K562 (cell line): ENCODE results near the gene SCAF11. TPM values are rescaled to one million over a fixed set of nuclear protein-coding genes. Genes with fewer than 3 reads are reported as not detected.

ENCODE experiments used
- BDP1 ChIP-seq: IDR thresholded peaks from 3 replicates; pipeline ENCODE4 v1.6.1; 2011; ENCODE audit not compliant: insufficient read length, insufficient read depth
- BRF2 ChIP-seq: IDR thresholded peaks from 3 replicates; pipeline ENCODE4 v1.6.1; 2011; ENCODE audit warnings: borderline replicate concordance, mild to moderate bottlenecking; ENCODE audit not compliant: insufficient read length, insufficient read depth
- DACH1 ChIP-seq: fragments of 450-650 bp; IDR thresholded peaks from 2 replicates; pipeline ENCODE4 v1.6.1; 2018; ENCODE audit not compliant: partially characterized antibody
- GTF2E2 ChIP-seq: fragments of 200-800 bp; sonication (Bioruptor generic); IDR thresholded peaks from 2 replicates; pipeline ENCODE4 v1.6.1; 2016; ENCODE audit warnings: missing genetic modification characterization, missing compliant biosample characterization
- HDAC1 ChIP-seq, 2 experiments: fragments of 450-650 bp; IDR thresholded peaks; 2 replicates each; pipeline ENCODE4 v1.6.1; 2016 to 2017; ENCODE audit warnings: inconsistent platforms in 1 of 2, mild to moderate bottlenecking in 1 of 2, moderate library complexity in 1 of 2
- KDM1A ChIP-seq, 2 experiments: fragments of 450-650 bp; IDR thresholded peaks; 2 replicates each; pipeline ENCODE4 v1.6.1; 2016; ENCODE audit warnings: mild to moderate bottlenecking in 2 of 2
- KDM2B ChIP-seq: fragments of 250-450 bp; sonication (Bioruptor Pico); IDR thresholded peaks from 2 replicates; pipeline ENCODE4 v1.8.0; 2021; ENCODE audit warnings: mild to moderate bottlenecking, moderate library complexity
- MECOM ChIP-seq: fragments of 250-450 bp; sonication (Bioruptor Pico); IDR thresholded peaks from 2 replicates; pipeline ENCODE4 v1.8.0; 2022; ENCODE audit warnings: inconsistent platforms
- PHF8 ChIP-seq: fragments of 200-600 bp; sonication (generic); IDR thresholded peaks from 2 replicates; pipeline ENCODE4 v1.6.1; 2012; ENCODE audit warnings: mixed run types, mild to moderate bottlenecking, inconsistent platforms, low read length, moderate library complexity, borderline replicate concordance
- POLR2H ChIP-seq: IDR thresholded peaks from 2 replicates; pipeline ENCODE4 v1.6.1; 2016; ENCODE audit warnings: missing genetic modification characterization, low read depth, mild to moderate bottlenecking, control low read depth, missing compliant biosample characterization, moderate library complexity
- RBM15 ChIP-seq: fragments of 200-400 bp; formaldehyde crosslinking; IDR thresholded peaks from 2 replicates; pipeline ENCODE4 v1.6.1; 2018; ENCODE audit warnings: mild to moderate bottlenecking, low read length, moderate library complexity; ENCODE audit not compliant: insufficient read depth
- RUNX1 ChIP-seq: sonication (generic); IDR thresholded peaks from 2 replicates; pipeline ENCODE4 v1.6.1; 2016; ENCODE audit warnings: antibody characterized with exemption, low read depth
- SETDB1 ChIP-seq: IDR thresholded peaks from one replicate; pipeline ENCODE4 v1.6.1; 2012; ENCODE audit warnings: low read length, control low read depth, inconsistent platforms
- SIN3B ChIP-seq: fragments of 450-650 bp; IDR thresholded peaks from 2 replicates; pipeline ENCODE4 v1.6.1; 2017; ENCODE audit warnings: low read depth, mild to moderate bottlenecking, moderate library complexity
- SNIP1 ChIP-seq: fragments of 450-650 bp; IDR thresholded peaks from 2 replicates; pipeline ENCODE4 v1.7.1; 2017; ENCODE audit warnings: low read depth, mild to moderate bottlenecking
- TARDBP ChIP-seq: fragments of 450-650 bp; IDR thresholded peaks from 2 replicates; pipeline ENCODE4 v1.6.1; 2016
- TCF7 ChIP-seq: sonication (generic); IDR thresholded peaks from 2 replicates; pipeline ENCODE4 v1.6.1; 2016; ENCODE audit warnings: antibody characterized with exemption, borderline replicate concordance
- ZBTB8A ChIP-seq: fragments of 450-650 bp; IDR thresholded peaks from 2 replicates; pipeline ENCODE4 v1.6.1; 2018; ENCODE audit warnings: mild to moderate bottlenecking, moderate library complexity; ENCODE audit not compliant: partially characterized antibody
- polyA plus RNA-seq, 8 experiments: library from polyadenylated mRNA; depleted of rRNA in 4 of 8; stranded (reverse) in 5 of 8; unstranded in 3 of 8; fragments of >200 nt; fragmentation: Nextera tagmentation in 2 of 8; fragmentation: Illumina TruSeq in 1 of 8; extraction: Ambion mirVana in 2 of 8; extraction: Trizol in 1 of 8; gene quantifications; 2 replicates each; pipeline versions ENCODE4 v1.2.1 to v1.2.3, GENCODE V29; 2011 to 2014; ENCODE audit warnings: inconsistent platforms in 1 of 8, missing spikeins in 1 of 8
- total RNA-seq, 7 experiments: library from RNA; depleted of rRNA in 6 of 7; stranded (reverse); fragments of >200 nt in 6 of 7; fragmentation: Illumina TruSeq in 2 of 7; extraction: Trizol in 2 of 7; gene quantifications; 2 replicates each; pipeline versions ENCODE4 v1.2.1 to v1.2.3, GENCODE V29; 2011 to 2021; ENCODE audit warnings: low replicate concordance in 1 of 7
- TF ChIP-seq, protein P1 (sequence below): sonication (generic); formaldehyde crosslinking; IDR thresholded peaks from 2 replicates; pipeline ENCODE4 v1.8.1; 2022; ENCODE audit warnings: missing genetic modification reagents
- TF ChIP-seq, protein P2 (sequence below): sonication (generic); formaldehyde crosslinking; IDR thresholded peaks from 2 replicates; pipeline ENCODE4 v1.8.1; 2023; ENCODE audit warnings: mild to moderate bottlenecking, missing genetic modification reagents
- TF ChIP-seq, protein P3 (sequence below): fragments of 250-450 bp; sonication (Bioruptor Pico); IDR thresholded peaks from 2 replicates; pipeline ENCODE4 v1.4.0; 2020

The SCAF11 gene
- total and polyA plus RNA-seq, 9 of the 15 experiments (the other 6 are each of a cell fraction or from before 2014, with no cell fraction given): 30.4 to 119 (median 80.0) TPM

- TF ChIP-seq, protein P1, sequence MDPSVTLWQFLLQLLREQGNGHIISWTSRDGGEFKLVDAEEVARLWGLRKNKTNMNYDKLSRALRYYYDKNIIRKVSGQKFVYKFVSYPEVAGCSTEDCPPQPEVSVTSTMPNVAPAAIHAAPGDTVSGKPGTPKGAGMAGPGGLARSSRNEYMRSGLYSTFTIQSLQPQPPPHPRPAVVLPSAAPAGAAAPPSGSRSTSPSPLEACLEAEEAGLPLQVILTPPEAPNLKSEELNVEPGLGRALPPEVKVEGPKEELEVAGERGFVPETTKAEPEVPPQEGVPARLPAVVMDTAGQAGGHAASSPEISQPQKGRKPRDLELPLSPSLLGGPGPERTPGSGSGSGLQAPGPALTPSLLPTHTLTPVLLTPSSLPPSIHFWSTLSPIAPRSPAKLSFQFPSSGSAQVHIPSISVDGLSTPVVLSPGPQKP (CRISPR knock-in tag): no peak
- TF ChIP-seq SNIP1 (no peak), BDP1 (no peak), RUNX1 (no peak), POLR2H (tag) (no peak), ZBTB8A (no peak), HDAC1 (IDR thresholded peaks at IDR 0.05) (peak in 1 of 2 experiments; percentile 20; a peak in 1 of 4 replicates), SETDB1 (no peak), TARDBP (no peak), TCF7 (no peak), DACH1 (no peak), PHF8 (peak; percentile 72), KDM2B (CRISPR knock-in tag) (no peak), KDM1A (IDR thresholded peaks at IDR 0.05) (no peak), GTF2E2 (tag) (peak; percentile 80; the same call in 1 of the 2 replicates), MECOM (CRISPR knock-in tag) (no peak), RBM15 (no peak), BRF2 (no peak), SIN3B (no peak)
- TF ChIP-seq, protein P2, sequence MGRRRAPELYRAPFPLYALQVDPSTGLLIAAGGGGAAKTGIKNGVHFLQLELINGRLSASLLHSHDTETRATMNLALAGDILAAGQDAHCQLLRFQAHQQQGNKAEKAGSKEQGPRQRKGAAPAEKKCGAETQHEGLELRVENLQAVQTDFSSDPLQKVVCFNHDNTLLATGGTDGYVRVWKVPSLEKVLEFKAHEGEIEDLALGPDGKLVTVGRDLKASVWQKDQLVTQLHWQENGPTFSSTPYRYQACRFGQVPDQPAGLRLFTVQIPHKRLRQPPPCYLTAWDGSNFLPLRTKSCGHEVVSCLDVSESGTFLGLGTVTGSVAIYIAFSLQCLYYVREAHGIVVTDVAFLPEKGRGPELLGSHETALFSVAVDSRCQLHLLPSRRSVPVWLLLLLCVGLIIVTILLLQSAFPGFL (CRISPR knock-in tag): no peak
- TF ChIP-seq, protein P3, sequence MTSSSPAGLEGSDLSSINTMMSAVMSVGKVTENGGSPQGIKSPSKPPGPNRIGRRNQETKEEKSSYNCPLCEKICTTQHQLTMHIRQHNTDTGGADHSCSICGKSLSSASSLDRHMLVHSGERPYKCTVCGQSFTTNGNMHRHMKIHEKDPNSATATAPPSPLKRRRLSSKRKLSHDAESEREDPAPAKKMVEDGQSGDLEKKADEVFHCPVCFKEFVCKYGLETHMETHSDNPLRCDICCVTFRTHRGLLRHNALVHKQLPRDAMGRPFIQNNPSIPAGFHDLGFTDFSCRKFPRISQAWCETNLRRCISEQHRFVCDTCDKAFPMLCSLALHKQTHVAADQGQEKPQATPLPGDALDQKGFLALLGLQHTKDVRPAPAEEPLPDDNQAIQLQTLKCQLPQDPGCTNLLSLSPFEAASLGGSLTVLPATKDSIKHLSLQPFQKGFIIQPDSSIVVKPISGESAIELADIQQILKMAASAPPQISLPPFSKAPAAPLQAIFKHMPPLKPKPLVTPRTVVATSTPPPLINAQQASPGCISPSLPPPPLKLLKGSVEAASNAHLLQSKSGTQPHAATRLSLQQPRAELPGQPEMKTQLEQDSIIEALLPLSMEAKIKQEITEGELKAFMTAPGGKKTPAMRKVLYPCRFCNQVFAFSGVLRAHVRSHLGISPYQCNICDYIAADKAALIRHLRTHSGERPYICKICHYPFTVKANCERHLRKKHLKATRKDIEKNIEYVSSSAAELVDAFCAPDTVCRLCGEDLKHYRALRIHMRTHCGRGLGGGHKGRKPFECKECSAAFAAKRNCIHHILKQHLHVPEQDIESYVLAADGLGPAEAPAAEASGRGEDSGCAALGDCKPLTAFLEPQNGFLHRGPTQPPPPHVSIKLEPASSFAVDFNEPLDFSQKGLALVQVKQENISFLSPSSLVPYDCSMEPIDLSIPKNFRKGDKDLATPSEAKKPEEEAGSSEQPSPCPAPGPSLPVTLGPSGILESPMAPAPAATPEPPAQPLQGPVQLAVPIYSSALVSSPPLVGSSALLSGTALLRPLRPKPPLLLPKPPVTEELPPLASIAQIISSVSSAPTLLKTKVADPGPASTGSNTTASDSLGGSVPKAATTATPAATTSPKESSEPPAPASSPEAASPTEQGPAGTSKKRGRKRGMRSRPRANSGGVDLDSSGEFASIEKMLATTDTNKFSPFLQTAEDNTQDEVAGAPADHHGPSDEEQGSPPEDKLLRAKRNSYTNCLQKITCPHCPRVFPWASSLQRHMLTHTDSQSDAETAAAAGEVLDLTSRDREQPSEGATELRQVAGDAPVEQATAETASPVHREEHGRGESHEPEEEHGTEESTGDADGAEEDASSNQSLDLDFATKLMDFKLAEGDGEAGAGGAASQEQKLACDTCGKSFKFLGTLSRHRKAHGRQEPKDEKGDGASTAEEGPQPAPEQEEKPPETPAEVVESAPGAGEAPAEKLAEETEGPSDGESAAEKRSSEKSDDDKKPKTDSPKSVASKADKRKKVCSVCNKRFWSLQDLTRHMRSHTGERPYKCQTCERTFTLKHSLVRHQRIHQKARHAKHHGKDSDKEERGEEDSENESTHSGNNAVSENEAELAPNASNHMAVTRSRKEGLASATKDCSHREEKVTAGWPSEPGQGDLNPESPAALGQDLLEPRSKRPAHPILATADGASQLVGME (CRISPR knock-in tag): no peak
These were observed 480 bp downstream of the SCAF11 start (continued) for GRCh38 chr12:45989721-45990467.
